HG02973 (cell line): ENCODE results near the gene TMEM132D.

ENCODE experiments used
- ATAC-seq: cut with Tn5 transposase; IDR thresholded peaks from one replicate; pipeline ENCODE4 v1.9.1; 2021; ENCODE audit warnings: moderate library complexity; ENCODE audit not compliant: unreplicated experiment

The TMEM132D gene

GRCh38 chr12:129127771-129128170, 776.1 kb downstream of the TMEM132D start:
- no peak for ATAC-seq

- no peak for ATAC-seq
Observed at GRCh38 chr12:129127211-129127610, 776.6 kb downstream of the TMEM132D start.

- no peak for ATAC-seq
Observed at GRCh38 chr12:129119537-129119936, 784.3 kb downstream of the TMEM132D start.

- ATAC-seq, result no peak
Observed at GRCh38 chr12:129115558-129115957, 788.3 kb downstream of the TMEM132D start.

GRCh38 chr12:129110575-129110974, 793.2 kb downstream of the TMEM132D start:
- no peak for ATAC-seq

GRCh38 chr12:129109174-129110001, 794.4 kb downstream of the TMEM132D start:
- ATAC-seq, result no peak

GRCh38 chr12:129106772-129107171, 797.1 kb downstream of the TMEM132D start:
- no peak for ATAC-seq

GRCh38 chr12:129103231-129103630, 800.6 kb downstream of the TMEM132D start:
- ATAC-seq, result no peak

- no peak for ATAC-seq
Observed at GRCh38 chr12:129102233-129102632, 801.6 kb downstream of the TMEM132D start.

- ATAC-seq, result no peak
Observed at GRCh38 chr12:129101816-129102215, 802.0 kb downstream of the TMEM132D start.

- ATAC-seq, result no peak
Observed at GRCh38 chr12:129101404-129101803, 802.4 kb downstream of the TMEM132D start.

GRCh38 chr12:129097451-129097850, 806.4 kb downstream of the TMEM132D start:
- ATAC-seq, result no peak

- no peak for ATAC-seq
Observed at GRCh38 chr12:129096968-129097367, 806.9 kb downstream of the TMEM132D start.

GRCh38 chr12:129096184-129096583, 807.6 kb downstream of the TMEM132D start:
- ATAC-seq, result no peak

- no peak for ATAC-seq
Observed at GRCh38 chr12:129089576-129089975, 814.2 kb downstream of the TMEM132D start.

GRCh38 chr12:129084875-129085826, 818.7 kb downstream of the TMEM132D start:
- no peak for ATAC-seq

- no peak for ATAC-seq
Observed at GRCh38 chr12:129083121-129083840, 820.5 kb downstream of the TMEM132D start.

GRCh38 chr12:129082441-129082840, 821.4 kb downstream of the TMEM132D start:
- ATAC-seq, result no peak

- no peak for ATAC-seq
Observed at GRCh38 chr12:129081755-129082250, 822.0 kb downstream of the TMEM132D start.

GRCh38 chr12:129080821-129081220, 823.0 kb downstream of the TMEM132D start:
- ATAC-seq, result no peak

GRCh38 chr12:129080391-129080790, 823.4 kb downstream of the TMEM132D start:
- ATAC-seq, result no peak
